ENCODE data around the gene GUCY1A2. TPM values are rescaled to one million over a fixed set of nuclear protein-coding genes. Genes with fewer than 3 reads are reported as not detected.

Gene GUCY1A2
- total RNA-seq, 1 experiment from 2014 or later: 5.4 TPM

DNA sequence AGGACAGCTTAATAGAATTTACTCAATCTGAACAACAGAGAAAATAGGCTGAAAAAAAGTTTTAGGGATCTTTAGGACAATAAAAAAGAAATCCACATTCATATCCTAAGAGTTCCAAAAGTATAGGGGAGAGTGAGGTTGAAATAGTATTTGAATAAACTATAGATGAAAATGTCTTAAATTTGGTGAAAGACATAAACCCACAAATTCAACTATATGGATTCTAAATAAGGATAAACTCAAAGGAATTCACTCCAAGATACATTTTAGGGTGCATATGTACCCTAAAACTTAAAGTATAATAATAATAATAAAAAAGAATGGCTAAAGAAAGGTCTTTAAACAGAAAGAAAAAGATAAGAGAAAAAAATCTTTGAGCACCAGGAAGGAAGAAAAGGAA is 203.1 kb downstream of the GUCY1A2 start:
- Histone ChIP-seq H3K9me3 (ENCODE audit: low read depth, low read length, poor library complexity, severe bottlenecking) (no peaks in the 10 kb centered on the region), H3K4me3 (ENCODE audit: low read depth, low read length, poor library complexity, severe bottlenecking) (no peak overlapping the region), H3K27me3 (replicated peaks; ENCODE audit: insufficient read depth, low read depth, low read length, poor library complexity) (no peaks in the 10 kb centered on the region), H3K4me1 (ENCODE audit: insufficient read depth, low read length, poor library complexity, severe bottlenecking) (no peaks in the 10 kb centered on the region), H3K36me3 (ENCODE audit: insufficient read depth, low read length, poor library complexity, severe bottlenecking) (no peaks in the 10 kb centered on the region), H3K27ac (ENCODE audit: low read depth, low read length, poor library complexity, severe bottlenecking) (no peak overlapping the region)
- CTCF ChIA-PET: no interaction called here
- BruUV-seq (replicated peaks): no TSS peak
- POLR2A ChIA-PET (ENCODE audit: low non-redundant PET): no interaction called here
- DNase-seq (ENCODE audit: low spot score): no peak
- intact Hi-C loops (cut with micrococcal nuclease; ENCODE audit: unreplicated experiment): no loop called here
- TF ChIP-seq EZH2 (IDR thresholded peaks at IDR 0.05; ENCODE audit: borderline replicate concordance, low read depth, low read length, poor library complexity, severe bottlenecking) (no peak), CTCF (conservative IDR thresholded peaks at IDR 0.05; ENCODE audit: low read depth, low read length) (no peak)

DNA sequence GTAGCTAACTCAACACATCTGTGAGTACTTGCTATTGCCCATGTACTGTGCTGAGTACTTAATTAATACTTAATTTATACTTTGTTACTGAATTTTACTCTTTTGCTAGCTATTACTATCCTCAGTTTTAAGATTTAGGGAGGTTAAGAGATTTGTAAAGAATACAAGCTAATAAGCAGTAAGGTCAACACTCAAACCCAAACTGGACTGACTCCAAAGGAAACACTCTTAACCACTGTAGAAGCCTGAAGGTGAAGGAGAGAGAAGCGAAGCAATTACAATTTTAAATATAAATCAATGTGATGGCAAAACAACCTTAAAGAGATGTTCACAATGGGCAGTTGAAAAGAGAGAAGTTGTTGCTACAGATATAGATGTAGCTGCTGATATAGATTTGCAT is 204.5 kb downstream of the GUCY1A2 start:
- no peak for DNase-seq (ENCODE audit: low spot score)
- Histone ChIP-seq H3K9me3 (ENCODE audit: low read depth, low read length, poor library complexity, severe bottlenecking) (no peaks in the 10 kb centered on the region), H3K27me3 (replicated peaks; ENCODE audit: insufficient read depth, low read depth, low read length, poor library complexity) (no peaks in the 10 kb centered on the region), H3K4me3 (ENCODE audit: low read depth, low read length, poor library complexity, severe bottlenecking) (no peak overlapping the region), H3K27ac (ENCODE audit: low read depth, low read length, poor library complexity, severe bottlenecking) (no peak overlapping the region), H3K4me1 (ENCODE audit: insufficient read depth, low read length, poor library complexity, severe bottlenecking) (no peaks in the 10 kb centered on the region), H3K36me3 (ENCODE audit: insufficient read depth, low read length, poor library complexity, severe bottlenecking) (no peaks in the 10 kb centered on the region)
- no TSS peak for BruUV-seq (replicated peaks)
- POLR2A ChIA-PET (ENCODE audit: low non-redundant PET): no interaction called here
- intact Hi-C loops (cut with micrococcal nuclease; ENCODE audit: unreplicated experiment): no loop called here
- CTCF ChIA-PET: no interaction called here
- TF ChIP-seq EZH2 (IDR thresholded peaks at IDR 0.05; ENCODE audit: borderline replicate concordance, low read depth, low read length, poor library complexity, severe bottlenecking) (no peak), CTCF (conservative IDR thresholded peaks at IDR 0.05; ENCODE audit: low read depth, low read length) (no peak)

GRCh38 chr11:106794058-106794457 is 224.2 kb downstream of the GUCY1A2 start:
- H3K4me1 ChIP-seq (ENCODE audit: insufficient read depth, low read length, poor library complexity, severe bottlenecking): no peaks in the 10 kb centered on the region
- TF ChIP-seq EZH2 (IDR thresholded peaks at IDR 0.05; ENCODE audit: borderline replicate concordance, low read depth, low read length, poor library complexity, severe bottlenecking) (no peak), CTCF (conservative IDR thresholded peaks at IDR 0.05; ENCODE audit: low read depth, low read length) (no peak)
- CTCF ChIA-PET: no interaction called here
- BruUV-seq (replicated peaks): no TSS peak
- POLR2A ChIA-PET (ENCODE audit: low non-redundant PET): no interaction called here
- no peaks in the 10 kb centered on the region for H3K9me3 ChIP-seq (ENCODE audit: low read depth, low read length, poor library complexity, severe bottlenecking)
- DNase-seq (ENCODE audit: low spot score): no peak
- H3K27ac ChIP-seq (ENCODE audit: low read depth, low read length, poor library complexity, severe bottlenecking): no peak overlapping the region
- H3K36me3 ChIP-seq (ENCODE audit: insufficient read depth, low read length, poor library complexity, severe bottlenecking): no peaks in the 10 kb centered on the region
- intact Hi-C loops (cut with micrococcal nuclease; ENCODE audit: unreplicated experiment): no loop called here
- no peaks in the 10 kb centered on the region for H3K27me3 ChIP-seq (replicated peaks; ENCODE audit: insufficient read depth, low read depth, low read length, poor library complexity)
- no peak overlapping the region for H3K4me3 ChIP-seq (ENCODE audit: low read depth, low read length, poor library complexity, severe bottlenecking)
